H1 (cell line): Measurements from ENCODE around the gene ATP9B. TPM values are rescaled to one million over a fixed set of nuclear protein-coding genes. Genes with fewer than 3 reads are reported as not detected.

ENCODE experiments used
- CTCF ChIA-PET: fragments of 300-600 bp; sonication (Branson Sonifier 250); formaldehyde crosslinking; loops from one replicate; lab custom pipeline; 2021; ENCODE audit not compliant: partially characterized antibody; lab: Charles Lee
- POLR2A ChIA-PET: fragments of 300-600 bp; sonication (Branson Sonifier 250); formaldehyde crosslinking; loops from one replicate; lab custom pipeline; 2021; ENCODE audit warnings: inconsistent platforms; ENCODE audit not compliant: partially characterized antibody; lab: Charles Lee
- DNase-seq, 2 experiments: peaks; one replicate each; pipeline versions ENCODE4 v3.0.0 to v3.0.0-alpha.2; 2010 to 2022; ENCODE audit warnings: low spot score in 2 of 2, low read depth in 1 of 2, mixed read lengths in 1 of 2
- FAIRE-seq: peaks from 2 replicates; lab custom pipeline; 2011; peaks lifted over from hg19 to GRCh38; lab: Jason Lieb, UNC
- H2AFZ ChIP-seq: 2 replicates; pipeline ENCODE4 v1.8.1; 2012; ENCODE audit warnings: low read length, inconsistent platforms
- H2AK5ac ChIP-seq: 2 replicates; pipeline ENCODE4 v1.6.1; 2013; ENCODE audit warnings: low read depth, low read length
- H2BK120ac ChIP-seq: replicated peaks from 2 replicates; pipeline ENCODE3; 2013; ENCODE audit warnings: low read depth, low read length, inconsistent platforms
- H2BK12ac ChIP-seq: 2 replicates; pipeline ENCODE4 v1.6.1; 2013; ENCODE audit warnings: low read depth, low read length
- H2BK15ac ChIP-seq: 2 replicates; pipeline ENCODE4 v1.6.1; 2013; ENCODE audit warnings: low read length
- H2BK20ac ChIP-seq: 2 replicates; pipeline ENCODE4 v1.6.1; 2013; ENCODE audit warnings: low read length
- H2BK5ac ChIP-seq: 2 replicates; pipeline ENCODE4 v1.6.1; 2013; ENCODE audit warnings: low read depth, low read length
- H3K14ac ChIP-seq: 2 replicates; pipeline ENCODE4 v1.6.1; 2013; ENCODE audit warnings: inconsistent platforms; ENCODE audit not compliant: insufficient read length
- H3K18ac ChIP-seq: 2 replicates; pipeline ENCODE4 v1.6.1; 2013; ENCODE audit warnings: low read length; ENCODE audit errors: extremely low read depth
- H3K23ac ChIP-seq: 2 replicates; pipeline ENCODE4 v1.6.1; 2013; ENCODE audit warnings: inconsistent platforms; ENCODE audit not compliant: insufficient read length
- H3K23me2 ChIP-seq: 2 replicates; pipeline ENCODE4 v1.6.1; 2013; ENCODE audit warnings: low read depth, low read length
- H3K27ac ChIP-seq: 2 replicates; pipeline ENCODE4 v1.6.1; 2011; ENCODE audit warnings: low read depth, low read length, inconsistent platforms
- H3K27me3 ChIP-seq, 4 experiments: replicated peaks in 1 of 4; 1 replicate in 1 of 4; 2 replicates in 3 of 4; pipeline versions ENCODE4 v1.6.1 to v1.8.1; 2011 to 2013; ENCODE audit warnings: low read length in 3 of 4, mild to moderate bottlenecking in 3 of 4, inconsistent platforms in 2 of 4, mixed read lengths in 2 of 4, moderate library complexity in 1 of 4; ENCODE audit not compliant: control insufficient read depth in 3 of 4, insufficient read depth in 3 of 4; ENCODE audit errors: extremely low read depth in 1 of 4
- H3K36me3 ChIP-seq, 4 experiments: 2 replicates each; pipeline versions ENCODE4 v1.6.1 to v1.8.1; 2011 to 2013; ENCODE audit warnings: mild to moderate bottlenecking in 4 of 4, low read length in 3 of 4, moderate library complexity in 2 of 4, control low read depth in 1 of 4, inconsistent platforms in 1 of 4; ENCODE audit not compliant: insufficient read depth in 4 of 4, control insufficient read depth in 2 of 4
- H3K4ac ChIP-seq: replicated peaks from 2 replicates; pipeline ENCODE3; 2013; ENCODE audit warnings: low read length, low read depth, mixed read lengths, inconsistent platforms; ENCODE audit not compliant: insufficient read length
- H3K4me1 ChIP-seq, 4 experiments: replicated peaks in 1 of 4; 1 replicate in 1 of 4; 2 replicates in 3 of 4; pipeline versions ENCODE4 v1.6.1 to v1.8.1; 2011 to 2013; ENCODE audit warnings: low read length in 3 of 4, inconsistent platforms in 2 of 4, mixed read lengths in 1 of 4; ENCODE audit not compliant: insufficient read depth in 4 of 4, control insufficient read depth in 3 of 4
- H3K4me2 ChIP-seq, 2 experiments: 2 replicates each; pipeline versions ENCODE4 v1.6.1 to v1.8.1; 2011 to 2013; ENCODE audit warnings: low read depth in 2 of 2, low read length in 2 of 2, control low read depth in 1 of 2, inconsistent platforms in 1 of 2, mild to moderate bottlenecking in 1 of 2; ENCODE audit not compliant: insufficient read depth in 1 of 2
- H3K4me3 ChIP-seq, 4 experiments: fragments of 200-600, 300-600 bp in 1 of 4; sonication (generic), shearing (Covaris generic), sonication (Bioruptor Twin) in 1 of 4; 2 replicates each; pipeline versions ENCODE4 v1.5.1 to v1.8.1; 2011 to 2016; ENCODE audit warnings: low read length in 4 of 4, low read depth in 3 of 4, control low read depth in 2 of 4, inconsistent platforms in 2 of 4, mild to moderate bottlenecking in 2 of 4, mixed read lengths in 1 of 4, moderate library complexity in 1 of 4; ENCODE audit not compliant: insufficient read depth in 2 of 4; ENCODE audit errors: extremely low read depth in 1 of 4
- H3K56ac ChIP-seq: replicated peaks from 2 replicates; pipeline ENCODE3; 2013; ENCODE audit warnings: low read depth, mild to moderate bottlenecking, mixed read lengths, low read length, inconsistent platforms; ENCODE audit not compliant: insufficient read length
- H3K79me1 ChIP-seq: 2 replicates; pipeline ENCODE4 v1.6.1; 2013; ENCODE audit warnings: low read depth, low read length, control low read depth
- H3K79me2 ChIP-seq, 2 experiments: 2 replicates each; pipeline versions ENCODE4 v1.6.1 to v1.8.1; 2012 to 2013; ENCODE audit warnings: low read length in 2 of 2, mild to moderate bottlenecking in 2 of 2, inconsistent platforms in 1 of 2; ENCODE audit not compliant: insufficient read depth in 2 of 2, control insufficient read depth in 1 of 2
- H3K9ac ChIP-seq, 4 experiments: replicated peaks in 1 of 4; 1 replicate in 1 of 4; 2 replicates in 3 of 4; pipeline versions ENCODE4 v1.6.1 to v1.8.1; 2011 to 2013; ENCODE audit warnings: low read depth in 3 of 4, low read length in 3 of 4, control low read depth in 2 of 4, mild to moderate bottlenecking in 2 of 4, moderate library complexity in 2 of 4, inconsistent platforms in 1 of 4; ENCODE audit errors: extremely low read depth in 1 of 4
- H3K9me3 ChIP-seq, 2 experiments: 2 replicates each; pipeline versions ENCODE4 v1.6.1 to v1.8.1; 2012 to 2013; ENCODE audit warnings: mild to moderate bottlenecking in 2 of 2, moderate library complexity in 2 of 2, control low read depth in 1 of 2, inconsistent platforms in 1 of 2, low read depth in 1 of 2, low read length in 1 of 2, mixed read lengths in 1 of 2; ENCODE audit not compliant: insufficient read depth in 2 of 2
- H4K20me1 ChIP-seq, 2 experiments: replicated peaks in 1 of 2; 2 replicates each; pipeline versions ENCODE3 to v1.8.1; 2011 to 2013; ENCODE audit warnings: inconsistent platforms in 2 of 2, low read length in 2 of 2, mild to moderate bottlenecking in 1 of 2; ENCODE audit not compliant: insufficient read depth in 2 of 2, control insufficient read depth in 1 of 2
- H4K5ac ChIP-seq: 2 replicates; pipeline ENCODE4 v1.6.1; 2013; ENCODE audit warnings: low read length, low read depth, mixed read lengths, inconsistent platforms; ENCODE audit not compliant: insufficient read length
- H4K8ac ChIP-seq: 2 replicates; pipeline ENCODE4 v1.8.0; 2013; ENCODE audit warnings: mild to moderate bottlenecking, moderate library complexity, low read length, inconsistent platforms; ENCODE audit not compliant: insufficient read depth; ENCODE audit errors: extremely low read depth
- H4K91ac ChIP-seq: replicated peaks from 2 replicates; pipeline ENCODE3; 2013; ENCODE audit warnings: low read length, mixed read lengths, inconsistent platforms; ENCODE audit not compliant: insufficient read length
- BRCA1 ChIP-seq: IDR thresholded peaks from 2 replicates; pipeline ENCODE4 v1.6.1; 2012; ENCODE audit warnings: low read depth, low read length, improper control_type of control experiment
- CHD1 ChIP-seq: IDR thresholded peaks from 2 replicates; pipeline ENCODE4 v1.6.1; 2012; ENCODE audit warnings: low read depth, low read length, improper control_type of control experiment
- CTBP2 ChIP-seq: IDR thresholded peaks from 2 replicates; pipeline ENCODE4 v1.7.0; 2011; ENCODE audit warnings: borderline replicate concordance, mild to moderate bottlenecking, moderate library complexity, mixed read lengths, low read length; ENCODE audit not compliant: insufficient read depth, insufficient read length
- FOSL1 ChIP-seq: IDR thresholded peaks from 2 replicates; pipeline ENCODE4 v1.6.1; 2011; ENCODE audit warnings: mild to moderate bottlenecking, low read depth, low read length, moderate library complexity; ENCODE audit not compliant: insufficient read depth
- GTF2F1 ChIP-seq: IDR thresholded peaks from 2 replicates; pipeline ENCODE4 v1.6.1; 2012; ENCODE audit warnings: low read depth, low read length, improper control_type of control experiment, borderline replicate concordance
- KDM1A ChIP-seq: fragments of 200-600, 300-600 bp; sonication (generic); IDR thresholded peaks from 2 replicates; pipeline ENCODE4 v1.7.1; 2016; ENCODE audit warnings: mild to moderate bottlenecking, low read length, borderline replicate concordance
- RFX5 ChIP-seq: IDR thresholded peaks from 2 replicates; pipeline ENCODE4 v1.6.1; 2011; ENCODE audit warnings: low read depth, low read length, improper control_type of control experiment, borderline replicate concordance
- RNF2 ChIP-seq: fragments of 200-900, 300-1000 bp; sonication (generic); IDR thresholded peaks from 2 replicates; pipeline ENCODE4 v1.7.1; 2016; ENCODE audit warnings: borderline replicate concordance, low read depth, mild to moderate bottlenecking, antibody characterized with exemption, low read length; ENCODE audit not compliant: poor library complexity, severe bottlenecking; ENCODE audit errors: missing control alignments
- SIX5 ChIP-seq: IDR thresholded peaks from 2 replicates; pipeline ENCODE4 v1.6.1; 2011; ENCODE audit warnings: mild to moderate bottlenecking, low read depth, low read length
- SP2 ChIP-seq: IDR thresholded peaks from 2 replicates; pipeline ENCODE4 v1.6.1; 2012; ENCODE audit warnings: mild to moderate bottlenecking, low read length, inconsistent platforms
- SP4 ChIP-seq: IDR thresholded peaks from 2 replicates; pipeline ENCODE4 v1.6.1; 2012; ENCODE audit warnings: low read length, inconsistent platforms
- SUZ12 ChIP-seq: fragments of 200-600 bp; sonication (generic); IDR thresholded peaks from 2 replicates; pipeline ENCODE4 v1.6.1; 2012; ENCODE audit warnings: mild to moderate bottlenecking, inconsistent platforms, low read length, moderate library complexity, mixed read lengths
- ZNF274 ChIP-seq: IDR thresholded peaks from 2 replicates; pipeline ENCODE4 v1.7.0; 2012; ENCODE audit warnings: low read length, borderline replicate concordance; ENCODE audit errors: extremely low read depth
- WGBS, 2 experiments: shearing (Covaris generic) in 1 of 2; methylation state at CpG; one replicate each; pipeline versions ENCODE4 v1.1.6 to v1.1.7; 2013 to 2015; ENCODE audit warnings: low lambda C conversion rate in 2 of 2, mixed read lengths in 2 of 2, inconsistent platforms in 1 of 2, low coverage in 1 of 2, missing lambda C conversion rate in 1 of 2; ENCODE audit not compliant: insufficient replicate concordance in 2 of 2, insufficient coverage in 1 of 2, insufficient read length in 1 of 2; ENCODE audit errors: extremely low coverage in 1 of 2, missing lambda C conversion rate in 1 of 2; 5-methylcytosine and 5-hydroxymethylcytosine counted together
- polyA plus RNA-seq, 7 experiments: library from polyadenylated mRNA; depleted of rRNA in 3 of 7; stranded (reverse) in 5 of 7; unstranded in 2 of 7; fragments of >200 nt in 5 of 7; fragments of 200-250 nt in 2 of 7; gene quantifications; 1 replicate in 5 of 7; 2 replicates in 1 of 7; 4 replicates in 1 of 7; pipeline versions ENCODE4 v1.2.1 to v1.2.3, GENCODE V29; 2011 to 2013; ENCODE audit warnings: missing spikeins in 2 of 7, mixed read lengths in 2 of 7
- total RNA-seq: library from RNA; stranded (reverse); fragmentation: NEBNext Ultra II Directional; extraction: Animal tissue kit (Norgen Biotek cat#: 25700); gene quantifications from 2 replicates; pipeline ENCODE4 v1.2.1, GENCODE V29; 2021
- TF ChIP-seq, protein P1 (sequence below): IDR thresholded peaks from 2 replicates; pipeline ENCODE4 v1.6.1; 2011; ENCODE audit warnings: low read depth, mild to moderate bottlenecking, low read length; ENCODE audit not compliant: insufficient read depth

ATP9B gene
- total and polyA plus RNA-seq, 2 of the 8 experiments (the other 6 are each of a cell fraction or from before 2014, with no cell fraction given) = 15.1 to 21.7 TPM

DNA sequence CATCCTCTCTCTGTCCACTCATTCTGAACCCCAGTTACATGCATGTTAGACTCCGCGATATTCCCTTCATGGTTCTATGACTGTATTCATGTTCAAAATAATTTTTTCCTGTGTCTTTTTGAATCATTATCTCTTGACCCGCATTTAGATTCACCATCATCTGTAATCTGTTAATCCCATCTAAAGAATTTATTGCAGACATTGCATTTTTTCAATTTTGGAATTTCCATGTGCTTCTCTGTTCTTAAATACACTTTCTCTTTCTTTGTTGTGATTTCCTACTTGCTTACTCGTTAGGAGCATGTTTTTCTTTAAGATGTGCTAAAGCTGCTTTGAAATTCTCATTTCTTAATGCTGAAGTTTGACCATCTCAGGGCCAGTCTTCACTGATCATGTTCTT, 122.2 kb downstream of the ATP9B start:
- Histone ChIP-seq H4K5ac (no peak overlapping the region), H2BK12ac (no peak overlapping the region), H3K27me3 (no peaks in the 10 kb centered on the region), H3K4me1 (peaks cover 0 to 6% (median 1%) of the 10 kb centered on the region in 4 experiments; a peak in 2 of 7 replicates), H2AFZ (no peak overlapping the region), H3K36me3 (no peaks in the 10 kb centered on the region), H4K8ac (no peak overlapping the region), H3K9me3 (no peaks in the 10 kb centered on the region), H2BK20ac (no peak overlapping the region), H3K9ac (no peak overlapping the region), H3K18ac (no peak overlapping the region), H3K4me3 (no peak overlapping the region), H3K14ac (no peak overlapping the region), H2BK15ac (no peak overlapping the region), H3K79me2 (no peaks in the 10 kb centered on the region), H2BK5ac (no peak overlapping the region), H3K23me2 (no peaks in the 10 kb centered on the region), H3K27ac (no peak overlapping the region), H2AK5ac (no peak overlapping the region), H4K20me1 (peaks cover 0 to 2% of the 10 kb centered on the region in 2 experiments), H2BK120ac (no peak overlapping the region), H4K91ac (no peak overlapping the region), H3K79me1 (no peaks in the 10 kb centered on the region), H3K56ac (no peak overlapping the region), H3K4ac (no peak overlapping the region), H3K23ac (no peak overlapping the region), H3K4me2 (no peak overlapping the region)
- FAIRE-seq (peak; percentile 42), DNase-seq (no peak)
- POLR2A ChIA-PET = no interaction called here
- whole genome bisulfite sequencing, 2 experiments = 95% methylated on average over 4 of the region's 4 CpGs; no CpG with 5 or more reads in 1 of the 2 experiments
- CTCF ChIA-PET = no interaction called here
- TF ChIP-seq, protein P1, sequence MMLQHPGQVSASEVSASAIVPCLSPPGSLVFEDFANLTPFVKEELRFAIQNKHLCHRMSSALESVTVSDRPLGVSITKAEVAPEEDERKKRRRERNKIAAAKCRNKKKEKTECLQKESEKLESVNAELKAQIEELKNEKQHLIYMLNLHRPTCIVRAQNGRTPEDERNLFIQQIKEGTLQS = no peak
- TF ChIP-seq FOSL1 (no peak), SIX5 (no peak), SUZ12 (no peak), KDM1A (no peak), SP4 (no peak), CHD1 (no peak), SP2 (no peak), GTF2F1 (no peak), ZNF274 (no peak), RNF2 (no peak), RFX5 (no peak), BRCA1 (no peak), CTBP2 (no peak)
